HepG2 (cell line): ENCODE data around the gene WDR54. TPM values are rescaled to one million over a fixed set of nuclear protein-coding genes. Genes with fewer than 3 reads are reported as not detected.

Source experiments
- NFKB2 ChIP-seq: sonication (generic); formaldehyde crosslinking; IDR thresholded peaks from 2 replicates; pipeline ENCODE4 v1.4.0; 2020; ENCODE audit warnings: missing genetic modification reagents, borderline replicate concordance
- POGZ ChIP-seq: sonication (generic); formaldehyde crosslinking; IDR thresholded peaks from 2 replicates; pipeline ENCODE4 v1.4.0; 2020; ENCODE audit warnings: mild to moderate bottlenecking, missing genetic modification reagents
- POLR2AphosphoS2 ChIP-seq: IDR thresholded peaks from 2 replicates; pipeline ENCODE4 v1.6.1; 2011; ENCODE audit warnings: low read depth, low read length, improper control_type of control experiment
- POLR2AphosphoS5 ChIP-seq: IDR thresholded peaks from 2 replicates; pipeline ENCODE4 v1.6.1; 2012; ENCODE audit warnings: low read depth, low read length
- U2AF1 ChIP-seq: fragments of 200-400 bp; formaldehyde crosslinking; optimal IDR thresholded peaks from 2 replicates; pipeline ENCODE3; 2017; ENCODE audit warnings: mild to moderate bottlenecking, low read depth, low read length
- ZNF282 ChIP-seq: fragments of 450-650 bp; IDR thresholded peaks from 2 replicates; pipeline ENCODE4 v1.6.1; 2018; ENCODE audit not compliant: partially characterized antibody
- ZNF292 ChIP-seq: sonication (generic); formaldehyde crosslinking; IDR thresholded peaks from 2 replicates; pipeline ENCODE4 v1.8.1; 2022; ENCODE audit warnings: mild to moderate bottlenecking, low read depth, missing genetic modification reagents, borderline replicate concordance
- ZNF335 ChIP-seq: sonication (generic); formaldehyde crosslinking; IDR thresholded peaks from 2 replicates; pipeline ENCODE4 v1.4.0; 2020; ENCODE audit warnings: missing genetic modification reagents
- ZNF350 ChIP-seq: sonication (generic); formaldehyde crosslinking; IDR thresholded peaks from 2 replicates; pipeline ENCODE4 v1.4.0; 2020; ENCODE audit warnings: mild to moderate bottlenecking, low read depth, missing genetic modification reagents, borderline replicate concordance
- ZSCAN29 ChIP-seq: sonication (generic); formaldehyde crosslinking; conservative IDR thresholded peaks from 2 replicates; pipeline ENCODE4 v1.4.0; 2020; ENCODE audit warnings: mild to moderate bottlenecking, missing genetic modification reagents
- polyA plus RNA-seq, 8 experiments: library from polyadenylated mRNA; depleted of rRNA in 3 of 8; stranded (reverse) in 7 of 8; unstranded in 1 of 8; fragments of >200 nt; fragmentation: Illumina TruSeq in 4 of 8; extraction: Trizol in 4 of 8; gene quantifications; 2 replicates each; pipeline versions ENCODE4 v1.2.1 to v1.2.3, GENCODE V29; 2011 to 2016; ENCODE audit warnings: low read depth in 4 of 8, missing spikeins in 1 of 8, mixed read lengths in 1 of 8; ENCODE audit not compliant: insufficient read depth in 1 of 8
- total RNA-seq, 5 experiments: library from RNA; depleted of rRNA; stranded (reverse); fragments of >200 nt; fragmentation: Illumina TruSeq; extraction: Trizol; gene quantifications; 2 replicates each; pipeline ENCODE4 v1.2.3, GENCODE V29; 2016; ENCODE audit warnings: low read depth in 1 of 5
- TF ChIP-seq, protein P1 (sequence below): sonication (generic); formaldehyde crosslinking; IDR thresholded peaks from 2 replicates; pipeline ENCODE4 v1.5.1; 2020; ENCODE audit warnings: missing genetic modification reagents, mild to moderate bottlenecking, borderline replicate concordance
- TF ChIP-seq, protein P2 (sequence below): sonication (generic); formaldehyde crosslinking; IDR thresholded peaks from 2 replicates; pipeline ENCODE4 v1.4.0; 2020; ENCODE audit warnings: mild to moderate bottlenecking, missing genetic modification reagents, borderline replicate concordance
- TF ChIP-seq, protein P3 (sequence below): sonication (generic); formaldehyde crosslinking; IDR thresholded peaks from 2 replicates; pipeline ENCODE4 v1.4.0; 2020; ENCODE audit warnings: missing genetic modification reagents
- TF ChIP-seq, protein P4 (sequence below): sonication (generic); formaldehyde crosslinking; IDR thresholded peaks from 2 replicates; pipeline ENCODE4 v1.4.0; 2020; ENCODE audit warnings: missing genetic modification reagents

WDR54 gene
- total and polyA plus RNA-seq, 2 of the 13 experiments (the other 11 are each of a cell fraction or from before 2014, with no cell fraction given) = 2.0 to 17.3 TPM

DNA sequence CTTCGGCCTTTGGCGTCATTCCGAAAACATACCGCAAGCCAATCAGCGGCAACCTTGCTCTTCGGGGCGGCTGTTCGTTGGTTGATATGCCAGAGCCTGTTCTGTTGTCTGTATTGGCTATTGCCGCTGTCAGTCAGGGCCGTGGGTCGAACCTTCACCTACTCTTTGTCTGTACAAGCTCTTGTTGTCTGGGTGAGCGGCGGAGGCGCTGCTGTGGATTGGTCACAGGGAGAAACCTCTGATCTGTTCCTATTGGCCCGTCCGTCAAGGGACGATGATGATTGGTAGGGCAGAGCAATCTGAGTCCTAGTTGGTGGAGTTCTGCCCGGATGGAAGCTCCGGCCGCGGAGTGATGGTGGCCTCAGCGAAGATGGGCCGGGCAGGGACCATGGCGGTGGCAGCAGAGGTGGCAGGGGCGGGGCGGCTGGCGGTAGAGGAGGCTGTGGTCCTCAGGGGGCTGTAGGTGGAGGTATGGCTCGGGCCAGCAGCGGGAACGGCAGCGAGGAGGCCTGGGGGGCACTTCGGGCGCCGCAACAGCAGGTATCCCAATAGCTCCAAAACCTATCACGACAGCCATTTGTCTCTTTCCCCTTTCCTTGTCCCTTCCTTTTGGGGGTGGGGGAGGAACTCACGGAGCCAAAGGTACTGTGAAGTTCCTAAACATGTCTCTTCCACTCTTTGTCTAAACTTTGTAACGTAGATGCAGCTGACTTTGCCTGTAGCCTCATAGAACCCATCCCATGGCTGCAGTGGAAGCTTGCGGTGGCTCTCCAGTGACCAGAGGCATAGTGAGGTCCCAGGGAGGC lies 36.8 kb downstream of the WDR54 start, which contains the start of gene WBP1 (continued):
- TF ChIP-seq, protein P1, sequence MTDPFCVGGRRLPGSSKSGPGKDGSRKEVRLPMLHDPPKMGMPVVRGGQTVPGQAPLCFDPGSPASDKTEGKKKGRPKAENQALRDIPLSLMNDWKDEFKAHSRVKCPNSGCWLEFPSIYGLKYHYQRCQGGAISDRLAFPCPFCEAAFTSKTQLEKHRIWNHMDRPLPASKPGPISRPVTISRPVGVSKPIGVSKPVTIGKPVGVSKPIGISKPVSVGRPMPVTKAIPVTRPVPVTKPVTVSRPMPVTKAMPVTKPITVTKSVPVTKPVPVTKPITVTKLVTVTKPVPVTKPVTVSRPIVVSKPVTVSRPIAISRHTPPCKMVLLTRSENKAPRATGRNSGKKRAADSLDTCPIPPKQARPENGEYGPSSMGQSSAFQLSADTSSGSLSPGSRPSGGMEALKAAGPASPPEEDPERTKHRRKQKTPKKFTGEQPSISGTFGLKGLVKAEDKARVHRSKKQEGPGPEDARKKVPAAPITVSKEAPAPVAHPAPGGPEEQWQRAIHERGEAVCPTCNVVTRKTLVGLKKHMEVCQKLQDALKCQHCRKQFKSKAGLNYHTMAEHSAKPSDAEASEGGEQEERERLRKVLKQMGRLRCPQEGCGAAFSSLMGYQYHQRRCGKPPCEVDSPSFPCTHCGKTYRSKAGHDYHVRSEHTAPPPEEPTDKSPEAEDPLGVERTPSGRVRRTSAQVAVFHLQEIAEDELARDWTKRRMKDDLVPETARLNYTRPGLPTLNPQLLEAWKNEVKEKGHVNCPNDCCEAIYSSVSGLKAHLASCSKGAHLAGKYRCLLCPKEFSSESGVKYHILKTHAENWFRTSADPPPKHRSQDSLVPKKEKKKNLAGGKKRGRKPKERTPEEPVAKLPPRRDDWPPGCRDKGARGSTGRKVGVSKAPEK = no peak
- TF ChIP-seq, protein P2, sequence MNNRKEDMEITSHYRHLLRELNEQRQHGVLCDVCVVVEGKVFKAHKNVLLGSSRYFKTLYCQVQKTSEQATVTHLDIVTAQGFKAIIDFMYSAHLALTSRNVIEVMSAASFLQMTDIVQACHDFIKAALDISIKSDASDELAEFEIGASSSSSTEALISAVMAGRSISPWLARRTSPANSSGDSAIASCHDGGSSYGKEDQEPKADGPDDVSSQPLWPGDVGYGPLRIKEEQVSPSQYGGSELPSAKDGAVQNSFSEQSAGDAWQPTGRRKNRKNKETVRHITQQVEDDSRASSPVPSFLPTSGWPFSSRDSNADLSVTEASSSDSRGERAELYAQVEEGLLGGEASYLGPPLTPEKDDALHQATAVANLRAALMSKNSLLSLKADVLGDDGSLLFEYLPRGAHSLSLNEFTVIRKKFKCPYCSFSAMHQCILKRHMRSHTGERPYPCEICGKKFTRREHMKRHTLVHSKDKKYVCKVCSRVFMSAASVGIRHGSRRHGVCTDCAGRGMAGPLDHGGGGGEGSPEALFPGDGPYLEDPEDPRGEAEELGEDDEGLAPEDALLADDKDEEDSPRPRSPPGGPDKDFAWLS (CRISPR knock-in tag) = no peak
- TF ChIP-seq POLR2AphosphoS5 (no peak), NFKB2 (CRISPR knock-in tag) (no peak), ZNF292 (CRISPR knock-in tag) (no peak), U2AF1 (no peak), ZNF335 (0 out of 2 replicates have a peak, but pooled peaks have one; percentile 13), ZNF350 (CRISPR knock-in tag) (peak; percentile 91; the same call in 1 of the 2 replicates), POGZ (peak; percentile 29; the same call in 1 of the 2 replicates), ZSCAN29 (CRISPR knock-in tag) (no peak; the same call in 1 of the 2 replicates), POLR2AphosphoS2 (no peak), ZNF282 (no peak)
- TF ChIP-seq, protein P3, sequence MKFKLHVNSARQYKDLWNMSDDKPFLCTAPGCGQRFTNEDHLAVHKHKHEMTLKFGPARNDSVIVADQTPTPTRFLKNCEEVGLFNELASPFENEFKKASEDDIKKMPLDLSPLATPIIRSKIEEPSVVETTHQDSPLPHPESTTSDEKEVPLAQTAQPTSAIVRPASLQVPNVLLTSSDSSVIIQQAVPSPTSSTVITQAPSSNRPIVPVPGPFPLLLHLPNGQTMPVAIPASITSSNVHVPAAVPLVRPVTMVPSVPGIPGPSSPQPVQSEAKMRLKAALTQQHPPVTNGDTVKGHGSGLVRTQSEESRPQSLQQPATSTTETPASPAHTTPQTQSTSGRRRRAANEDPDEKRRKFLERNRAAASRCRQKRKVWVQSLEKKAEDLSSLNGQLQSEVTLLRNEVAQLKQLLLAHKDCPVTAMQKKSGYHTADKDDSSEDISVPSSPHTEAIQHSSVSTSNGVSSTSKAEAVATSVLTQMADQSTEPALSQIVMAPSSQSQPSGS (CRISPR knock-in tag) = no peak
- TF ChIP-seq, protein P4, sequence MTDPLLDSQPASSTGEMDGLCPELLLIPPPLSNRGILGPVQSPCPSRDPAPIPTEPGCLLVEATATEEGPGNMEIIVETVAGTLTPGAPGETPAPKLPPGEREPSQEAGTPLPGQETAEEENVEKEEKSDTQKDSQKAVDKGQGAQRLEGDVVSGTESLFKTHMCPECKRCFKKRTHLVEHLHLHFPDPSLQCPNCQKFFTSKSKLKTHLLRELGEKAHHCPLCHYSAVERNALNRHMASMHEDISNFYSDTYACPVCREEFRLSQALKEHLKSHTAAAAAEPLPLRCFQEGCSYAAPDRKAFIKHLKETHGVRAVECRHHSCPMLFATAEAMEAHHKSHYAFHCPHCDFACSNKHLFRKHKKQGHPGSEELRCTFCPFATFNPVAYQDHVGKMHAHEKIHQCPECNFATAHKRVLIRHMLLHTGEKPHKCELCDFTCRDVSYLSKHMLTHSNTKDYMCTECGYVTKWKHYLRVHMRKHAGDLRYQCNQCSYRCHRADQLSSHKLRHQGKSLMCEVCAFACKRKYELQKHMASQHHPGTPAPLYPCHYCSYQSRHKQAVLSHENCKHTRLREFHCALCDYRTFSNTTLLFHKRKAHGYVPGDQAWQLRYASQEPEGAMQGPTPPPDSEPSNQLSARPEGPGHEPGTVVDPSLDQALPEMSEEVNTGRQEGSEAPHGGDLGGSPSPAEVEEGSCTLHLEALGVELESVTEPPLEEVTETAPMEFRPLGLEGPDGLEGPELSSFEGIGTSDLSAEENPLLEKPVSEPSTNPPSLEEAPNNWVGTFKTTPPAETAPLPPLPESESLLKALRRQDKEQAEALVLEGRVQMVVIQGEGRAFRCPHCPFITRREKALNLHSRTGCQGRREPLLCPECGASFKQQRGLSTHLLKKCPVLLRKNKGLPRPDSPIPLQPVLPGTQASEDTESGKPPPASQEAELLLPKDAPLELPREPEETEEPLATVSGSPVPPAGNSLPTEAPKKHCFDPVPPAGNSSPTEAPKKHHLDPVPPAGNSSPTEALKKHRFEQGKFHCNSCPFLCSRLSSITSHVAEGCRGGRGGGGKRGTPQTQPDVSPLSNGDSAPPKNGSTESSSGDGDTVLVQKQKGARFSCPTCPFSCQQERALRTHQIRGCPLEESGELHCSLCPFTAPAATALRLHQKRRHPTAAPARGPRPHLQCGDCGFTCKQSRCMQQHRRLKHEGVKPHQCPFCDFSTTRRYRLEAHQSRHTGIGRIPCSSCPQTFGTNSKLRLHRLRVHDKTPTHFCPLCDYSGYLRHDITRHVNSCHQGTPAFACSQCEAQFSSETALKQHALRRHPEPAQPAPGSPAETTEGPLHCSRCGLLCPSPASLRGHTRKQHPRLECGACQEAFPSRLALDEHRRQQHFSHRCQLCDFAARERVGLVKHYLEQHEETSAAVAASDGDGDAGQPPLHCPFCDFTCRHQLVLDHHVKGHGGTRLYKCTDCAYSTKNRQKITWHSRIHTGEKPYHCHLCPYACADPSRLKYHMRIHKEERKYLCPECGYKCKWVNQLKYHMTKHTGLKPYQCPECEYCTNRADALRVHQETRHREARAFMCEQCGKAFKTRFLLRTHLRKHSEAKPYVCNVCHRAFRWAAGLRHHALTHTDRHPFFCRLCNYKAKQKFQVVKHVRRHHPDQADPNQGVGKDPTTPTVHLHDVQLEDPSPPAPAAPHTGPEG (CRISPR knock-in tag) = no peak
